Measurements from ENCODE around the gene PREX1. TPM values are rescaled to one million over a fixed set of nuclear protein-coding genes. Genes with fewer than 3 reads are reported as not detected.

Gene PREX1
- total and polyA plus RNA-seq, 2 donors (not counting 1 experiment from before 2014, with no cell fraction given): 1.0 to 3.1 TPM

DNA sequence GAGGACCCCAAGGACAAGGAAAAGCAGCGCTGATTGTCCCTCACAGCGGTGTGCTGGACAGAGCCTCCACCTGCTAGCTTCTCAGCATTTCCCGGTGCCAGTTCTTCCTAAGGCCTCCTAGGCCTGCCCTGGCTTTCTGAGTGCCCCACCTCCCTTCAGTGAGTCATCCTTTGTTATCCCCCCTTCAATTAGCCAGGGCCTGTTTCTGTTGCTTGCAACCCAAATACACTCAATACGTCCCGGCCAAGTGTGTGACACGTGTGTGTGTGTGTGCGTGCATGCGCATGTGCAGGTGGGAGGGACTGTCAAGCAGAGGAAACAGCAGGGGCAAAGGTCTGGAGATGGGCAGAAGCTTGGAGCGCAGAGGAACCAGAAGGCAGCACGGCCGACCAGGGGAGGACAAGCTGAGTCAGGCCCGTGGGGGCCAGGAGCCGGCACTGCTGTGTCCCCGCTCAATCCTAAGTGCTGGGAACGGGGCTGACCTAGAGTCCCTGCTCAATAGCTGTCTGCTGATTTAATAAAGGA is 159.8 kb downstream of the PREX1 start:
- DNase-seq (ENCODE audit: low read depth in 2 of 2): peak; percentile 27 to 44
- no peak overlapping the region for H3K4me2 ChIP-seq (ENCODE audit: extremely low read depth, insufficient read depth, low read length)
- no peak overlapping the region for H2AFZ ChIP-seq (ENCODE audit: low read length)
- no peaks in the 10 kb centered on the region for H3K27me3 ChIP-seq (ENCODE audit: control insufficient read depth, insufficient read depth, low read length)
- TF ChIP-seq EZH2 (IDR thresholded peaks at IDR 0.05; ENCODE audit: low read length, missing control alignments) (no peak), CTCF (conservative IDR thresholded peaks at IDR 0.05 in 1 of 2, IDR thresholded peaks at IDR 0.05 in 1 of 2; ENCODE audit: low read depth in 1 of 2, low read length in 2 of 2) (no peak)
- H3K4me3 ChIP-seq (replicated peaks in 1 of 4; ENCODE audit: control extremely low read depth in 1 of 4, insufficient read depth in 1 of 4, low read depth in 3 of 4, low read length in 4 of 4): no peak overlapping the region
- no peaks in the 10 kb centered on the region for H3K79me2 ChIP-seq (ENCODE audit: control insufficient read depth, insufficient read depth, low read length)
- H4K20me1 ChIP-seq (ENCODE audit: control insufficient read depth, extremely low read depth, insufficient read depth, low read length): no peaks in the 10 kb centered on the region
- no peak overlapping the region for H3K27ac ChIP-seq (ENCODE audit: insufficient read depth, low read length)
- no peaks in the 10 kb centered on the region for H3K9me3 ChIP-seq (ENCODE audit: control insufficient read depth, insufficient read depth, low read depth, low read length)
- no peaks in the 10 kb centered on the region for H3K4me1 ChIP-seq (ENCODE audit: control insufficient read depth, extremely low read depth, insufficient read depth, low read length)
- H3K9ac ChIP-seq (ENCODE audit: insufficient read depth, low read length): no peak overlapping the region
- H3K36me3 ChIP-seq (ENCODE audit: control insufficient read depth, insufficient read depth, low read length): no peaks in the 10 kb centered on the region

- H4K20me1 ChIP-seq (ENCODE audit: control insufficient read depth, extremely low read depth, insufficient read depth, low read length): no peaks in the 10 kb centered on the region
- H3K27ac ChIP-seq (ENCODE audit: insufficient read depth, low read length): no peak overlapping the region
- H3K4me3 ChIP-seq (replicated peaks in 1 of 4; ENCODE audit: control extremely low read depth in 1 of 4, insufficient read depth in 1 of 4, low read depth in 3 of 4, low read length in 4 of 4): no peak overlapping the region
- no peaks in the 10 kb centered on the region for H3K9me3 ChIP-seq (ENCODE audit: control insufficient read depth, insufficient read depth, low read depth, low read length)
- no peaks in the 10 kb centered on the region for H3K36me3 ChIP-seq (ENCODE audit: control insufficient read depth, insufficient read depth, low read length)
- H3K27me3 ChIP-seq (ENCODE audit: control insufficient read depth, insufficient read depth, low read length): no peaks in the 10 kb centered on the region
- no peak overlapping the region for H3K4me2 ChIP-seq (ENCODE audit: extremely low read depth, insufficient read depth, low read length)
- DNase-seq (ENCODE audit: low read depth in 2 of 2): no peak
- TF ChIP-seq CTCF (conservative IDR thresholded peaks at IDR 0.05 in 1 of 2, IDR thresholded peaks at IDR 0.05 in 1 of 2; ENCODE audit: low read depth in 1 of 2, low read length in 2 of 2) (no peak), EZH2 (IDR thresholded peaks at IDR 0.05; ENCODE audit: low read length, missing control alignments) (no peak)
- no peak overlapping the region for H3K9ac ChIP-seq (ENCODE audit: insufficient read depth, low read length)
- no peaks in the 10 kb centered on the region for H3K4me1 ChIP-seq (ENCODE audit: control insufficient read depth, extremely low read depth, insufficient read depth, low read length)
- H3K79me2 ChIP-seq (ENCODE audit: control insufficient read depth, insufficient read depth, low read length): no peaks in the 10 kb centered on the region
- H2AFZ ChIP-seq (ENCODE audit: low read length): no peak overlapping the region
Observed at GRCh38 chr20:48667481-48667880, 160.3 kb downstream of the PREX1 start.

DNA sequence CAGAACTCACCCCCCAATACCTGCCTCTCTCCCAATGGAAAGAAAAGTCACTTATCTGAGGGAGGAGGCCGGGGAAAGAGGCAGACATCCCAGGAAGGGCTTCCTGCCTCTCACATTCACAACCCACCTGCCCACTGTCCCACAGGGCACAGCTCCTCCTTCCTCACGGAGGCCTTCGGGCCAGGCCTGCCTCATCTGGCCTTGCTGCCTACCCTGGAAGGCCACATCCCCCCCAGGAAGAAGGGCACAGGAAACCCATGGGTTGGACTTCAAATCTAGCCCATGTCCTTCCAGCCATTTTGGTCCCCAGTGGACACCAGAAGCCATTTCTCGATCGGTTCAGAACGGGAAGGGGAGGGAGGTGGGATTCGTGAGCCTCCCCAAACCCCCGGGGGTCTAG is 162.0 kb downstream of the PREX1 start:
- Histone ChIP-seq H3K9me3 (ENCODE audit: control insufficient read depth, insufficient read depth, low read depth, low read length) (no peaks in the 10 kb centered on the region), H3K27ac (ENCODE audit: insufficient read depth, low read length) (no peak overlapping the region), H3K4me2 (ENCODE audit: extremely low read depth, insufficient read depth, low read length) (no peak overlapping the region), H3K36me3 (ENCODE audit: control insufficient read depth, insufficient read depth, low read length) (no peaks in the 10 kb centered on the region), H3K79me2 (ENCODE audit: control insufficient read depth, insufficient read depth, low read length) (no peaks in the 10 kb centered on the region), H2AFZ (ENCODE audit: low read length) (no peak overlapping the region), H3K4me1 (ENCODE audit: control insufficient read depth, extremely low read depth, insufficient read depth, low read length) (no peaks in the 10 kb centered on the region), H3K4me3 (replicated peaks in 1 of 4; ENCODE audit: control extremely low read depth in 1 of 4, insufficient read depth in 1 of 4, low read depth in 3 of 4, low read length in 4 of 4) (no peak overlapping the region), H3K9ac (ENCODE audit: insufficient read depth, low read length) (no peak overlapping the region), H4K20me1 (ENCODE audit: control insufficient read depth, extremely low read depth, insufficient read depth, low read length) (no peaks in the 10 kb centered on the region), H3K27me3 (ENCODE audit: control insufficient read depth, insufficient read depth, low read length) (no peaks in the 10 kb centered on the region)
- TF ChIP-seq CTCF (conservative IDR thresholded peaks at IDR 0.05 in 1 of 2, IDR thresholded peaks at IDR 0.05 in 1 of 2; ENCODE audit: low read depth in 1 of 2, low read length in 2 of 2) (no peak), EZH2 (IDR thresholded peaks at IDR 0.05; ENCODE audit: low read length, missing control alignments) (no peak)
- no peak for DNase-seq (ENCODE audit: low read depth in 2 of 2)

Data from fibroblast of lung (primary cell).